Cerebellar nuclear complex (tissue), 1 donor: ENCODE measurements around the gene OVOL1.

Source experiments
- DNase-seq, 2 experiments: peaks; one replicate each; lab custom pipeline; 2025; lab: John Stamatoyannopoulos, UW

OVOL1 gene

DNA sequence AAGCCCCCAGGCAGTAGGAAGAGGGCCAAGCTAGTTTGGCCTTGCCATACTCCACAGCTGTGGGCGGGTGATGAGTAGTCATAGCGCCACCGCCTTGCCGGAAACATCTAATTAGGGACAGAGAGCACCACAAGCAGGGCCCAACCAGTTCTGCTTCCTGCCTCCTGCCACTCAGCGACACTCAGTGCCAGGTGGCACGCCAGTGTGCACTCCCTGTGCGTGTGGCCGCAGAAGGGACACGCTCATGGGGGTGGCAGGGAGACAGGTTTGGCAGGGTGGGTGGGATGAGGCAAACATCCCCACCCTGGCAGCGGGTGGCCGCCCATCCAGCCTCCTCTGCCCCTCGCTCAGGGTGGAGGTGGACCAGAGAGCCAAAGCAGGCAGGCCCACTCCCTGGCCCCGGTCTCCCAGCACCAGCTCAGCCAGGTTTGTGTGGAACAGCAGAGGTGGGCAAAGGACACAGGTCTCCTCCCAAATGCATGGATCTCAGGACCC is 4.9 kb downstream of the OVOL1 start:
- no peak for DNase-seq

DNA sequence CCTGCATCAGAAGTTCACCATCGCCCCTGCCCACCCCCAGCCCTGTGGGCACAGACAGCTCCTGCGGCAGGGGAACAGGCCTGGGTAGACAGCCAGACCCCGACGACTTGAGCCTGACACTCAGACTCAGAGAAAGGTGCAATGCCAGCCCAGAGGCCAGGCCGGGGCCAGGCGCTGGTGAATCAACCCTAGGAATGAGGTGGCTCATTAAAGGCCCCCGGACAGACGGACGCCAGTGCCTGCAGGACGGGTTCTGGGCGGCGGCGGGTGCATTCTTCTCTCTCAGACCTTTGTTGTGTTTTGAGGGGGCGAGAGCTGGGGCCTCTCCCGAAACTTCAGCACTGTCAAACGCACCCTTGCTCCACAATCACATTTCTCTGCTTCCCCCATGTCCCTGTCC is 5.6 kb downstream of the OVOL1 start:
- DNase-seq = no peak

DNA sequence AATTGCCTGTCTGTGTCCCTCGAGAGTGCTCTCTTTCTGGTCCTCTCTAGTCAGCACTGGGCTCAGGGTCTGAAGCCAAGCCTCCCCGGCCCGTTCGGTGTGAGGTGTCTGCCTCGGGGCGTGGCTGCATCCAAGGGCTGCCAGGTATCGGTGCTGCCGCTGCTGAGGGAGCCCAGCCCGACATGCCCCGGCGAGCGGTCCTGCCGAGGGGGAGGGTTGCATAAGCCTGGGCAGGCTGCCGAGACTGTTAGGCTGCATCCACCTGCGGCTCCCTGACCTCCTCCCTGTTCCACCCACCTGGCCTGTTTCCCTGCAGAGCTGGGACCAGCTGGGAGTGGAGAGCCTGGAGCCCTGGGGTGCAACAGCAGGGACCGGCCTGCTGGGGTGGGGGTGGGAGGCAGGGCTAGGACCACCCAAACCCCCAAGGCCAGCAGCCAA is 6.3 kb downstream of the OVOL1 start:
- DNase-seq = no peak

DNA sequence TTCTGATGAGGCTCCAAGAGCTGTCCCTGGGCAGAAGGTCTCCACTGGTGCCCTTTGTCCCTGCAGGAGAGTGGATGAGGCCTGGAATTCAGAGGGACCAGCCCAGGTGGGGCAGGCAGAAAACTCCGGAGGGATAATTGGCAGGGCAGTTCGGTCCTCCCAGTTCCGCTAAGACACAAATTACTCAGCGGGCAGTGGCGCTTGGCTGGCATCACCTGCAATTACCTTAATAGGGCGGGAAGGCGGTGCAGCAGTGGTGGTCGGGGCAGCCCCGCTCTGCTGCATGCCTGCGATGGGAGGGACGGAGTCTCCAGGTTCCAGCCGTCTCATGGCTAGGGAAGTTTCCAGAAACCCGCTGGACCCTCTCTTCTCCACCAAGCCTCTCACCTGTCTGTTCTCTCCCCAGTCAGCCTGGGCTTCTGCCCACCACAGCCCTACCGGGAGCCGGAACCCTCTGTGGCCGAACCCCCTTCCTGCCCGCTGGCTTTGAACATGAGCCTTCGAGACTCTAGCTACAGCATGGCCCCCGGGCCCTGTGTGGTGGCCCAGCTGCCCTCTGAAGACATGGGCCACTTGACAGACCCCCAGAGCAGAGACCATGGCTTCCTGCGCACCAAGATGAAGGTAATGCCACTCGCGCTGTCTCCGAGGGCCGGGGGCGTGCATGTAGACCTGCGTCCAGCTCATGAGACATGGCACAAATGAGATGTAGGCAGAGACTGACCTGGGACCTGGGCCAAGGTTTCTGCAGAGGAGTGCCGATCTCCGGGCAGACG is 7.0 kb downstream of the OVOL1 start:
- DNase-seq = no peak

DNA sequence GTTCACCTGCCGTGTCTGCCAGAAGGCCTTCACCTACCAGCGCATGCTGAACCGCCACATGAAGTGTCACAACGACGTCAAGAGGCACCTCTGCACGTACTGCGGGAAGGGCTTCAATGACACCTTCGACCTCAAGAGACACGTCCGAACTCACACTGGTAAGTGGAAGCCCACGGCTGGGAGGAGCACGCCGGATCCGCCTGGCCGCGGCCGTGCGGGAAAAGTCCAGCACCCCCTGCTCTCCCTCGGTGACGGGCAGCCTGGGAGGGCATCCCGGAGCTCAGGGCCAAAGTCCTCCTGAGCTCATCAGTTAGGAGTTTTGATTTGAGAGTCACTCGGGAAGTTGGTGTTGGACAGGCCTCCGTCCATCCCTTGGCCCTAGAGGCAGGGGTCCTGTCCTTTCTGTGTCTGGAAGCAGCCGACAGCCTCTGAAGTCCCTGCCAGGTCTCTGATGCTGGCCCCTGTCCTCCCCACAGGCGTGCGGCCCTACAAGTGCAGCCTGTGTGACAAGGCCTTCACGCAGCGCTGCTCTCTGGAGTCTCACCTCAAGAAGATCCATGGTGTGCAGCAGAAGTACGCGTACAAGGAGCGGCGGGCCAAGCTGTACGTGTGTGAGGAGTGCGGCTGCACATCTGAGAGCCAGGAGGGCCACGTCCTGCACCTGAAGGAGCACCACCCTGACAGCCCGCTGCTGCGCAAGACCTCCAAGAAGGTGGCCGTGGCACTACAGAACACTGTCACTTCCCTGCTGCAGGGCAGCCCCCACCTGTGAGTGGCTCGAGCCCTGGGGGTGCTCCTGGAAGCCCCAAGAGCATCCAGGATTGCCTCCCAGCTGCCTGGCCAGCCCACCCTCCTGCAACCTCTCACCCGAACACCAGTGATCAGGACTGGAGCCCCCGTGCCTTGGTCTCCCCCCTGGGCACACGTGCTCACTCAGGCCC is 8.0 kb downstream of the OVOL1 start:
- no peak for DNase-seq

DNA sequence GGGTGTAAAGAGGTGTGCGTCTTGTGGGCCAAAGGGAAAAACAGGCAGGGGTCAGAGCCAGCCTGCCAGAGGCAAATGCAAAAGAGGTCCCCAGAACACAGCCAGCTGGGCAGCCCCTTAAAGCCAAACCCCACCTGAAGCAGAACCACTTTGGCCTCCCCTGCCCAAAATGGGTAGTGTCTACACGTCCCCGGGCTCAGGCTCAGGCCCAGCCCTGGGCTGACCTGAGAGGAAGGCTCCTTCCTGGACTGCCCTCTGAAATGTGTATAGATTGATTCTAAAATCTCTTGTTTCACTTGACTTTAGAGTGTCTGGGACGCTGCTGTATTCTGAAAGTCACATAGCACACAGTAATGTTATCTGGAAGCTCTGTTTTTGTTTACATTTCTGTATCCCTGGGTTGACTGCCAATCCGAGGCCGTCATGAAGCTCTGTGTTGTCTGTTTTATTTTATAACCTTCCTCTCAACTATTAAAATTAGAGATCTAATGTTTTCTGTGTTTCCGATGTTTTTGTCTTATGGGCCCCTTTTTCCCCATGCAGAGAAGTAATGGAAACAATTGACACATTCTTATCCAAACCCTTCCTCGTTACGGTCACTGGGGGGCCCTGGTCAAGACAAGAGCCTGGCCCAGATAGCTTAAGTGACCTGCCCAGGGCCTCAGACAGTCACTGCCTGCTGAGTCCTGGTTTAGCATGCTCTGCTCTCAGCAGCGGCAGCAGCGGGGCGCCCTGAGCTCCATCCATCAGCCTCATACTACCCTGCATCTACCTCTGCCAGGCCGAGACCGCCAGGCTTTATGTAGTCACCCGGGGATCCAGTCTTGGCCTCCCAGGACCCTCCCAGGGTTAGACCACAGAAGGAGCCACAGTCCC is 10.1 kb downstream of the OVOL1 start:
- no peak for DNase-seq

DNA sequence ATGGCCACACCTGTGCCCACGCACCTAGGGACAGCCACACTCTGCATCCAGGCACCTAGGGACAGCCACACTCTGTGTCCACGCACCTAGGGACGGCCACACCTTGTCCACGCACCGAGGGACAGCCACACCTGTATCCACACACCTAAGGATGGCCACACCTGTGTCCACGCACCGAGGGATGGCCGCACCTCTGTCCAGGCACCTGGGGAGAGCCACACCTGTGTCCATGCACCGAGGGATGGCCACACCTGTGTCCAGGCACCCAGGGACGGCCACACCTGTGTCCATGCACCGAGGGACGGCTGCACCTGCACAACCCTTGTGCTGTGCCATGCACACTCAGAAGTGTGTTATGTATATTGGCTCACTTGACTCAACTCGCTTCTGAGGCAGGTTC is 10.8 kb downstream of the OVOL1 start:
- no peak for DNase-seq

DNA sequence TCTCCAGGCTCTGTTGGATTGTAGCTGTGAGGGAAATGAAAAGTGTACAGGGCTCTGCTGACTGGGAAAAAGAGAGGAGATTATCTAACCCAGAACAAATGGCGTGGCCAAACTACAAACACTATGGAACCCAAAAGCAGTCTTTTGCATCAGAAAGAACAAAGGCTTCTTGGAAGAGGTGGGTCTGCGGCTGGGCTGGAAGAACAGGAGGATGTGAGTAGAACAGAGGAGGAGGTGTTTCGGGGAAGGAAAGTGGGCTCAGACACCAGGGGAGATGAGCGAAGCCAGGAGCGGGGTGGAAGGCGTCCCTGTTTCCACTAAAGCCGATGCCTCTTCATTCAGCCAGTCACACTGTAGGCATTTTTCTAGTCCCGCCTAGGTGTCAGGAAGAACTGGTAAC is 12.0 kb downstream of the OVOL1 start:
- DNase-seq = no peak

DNA sequence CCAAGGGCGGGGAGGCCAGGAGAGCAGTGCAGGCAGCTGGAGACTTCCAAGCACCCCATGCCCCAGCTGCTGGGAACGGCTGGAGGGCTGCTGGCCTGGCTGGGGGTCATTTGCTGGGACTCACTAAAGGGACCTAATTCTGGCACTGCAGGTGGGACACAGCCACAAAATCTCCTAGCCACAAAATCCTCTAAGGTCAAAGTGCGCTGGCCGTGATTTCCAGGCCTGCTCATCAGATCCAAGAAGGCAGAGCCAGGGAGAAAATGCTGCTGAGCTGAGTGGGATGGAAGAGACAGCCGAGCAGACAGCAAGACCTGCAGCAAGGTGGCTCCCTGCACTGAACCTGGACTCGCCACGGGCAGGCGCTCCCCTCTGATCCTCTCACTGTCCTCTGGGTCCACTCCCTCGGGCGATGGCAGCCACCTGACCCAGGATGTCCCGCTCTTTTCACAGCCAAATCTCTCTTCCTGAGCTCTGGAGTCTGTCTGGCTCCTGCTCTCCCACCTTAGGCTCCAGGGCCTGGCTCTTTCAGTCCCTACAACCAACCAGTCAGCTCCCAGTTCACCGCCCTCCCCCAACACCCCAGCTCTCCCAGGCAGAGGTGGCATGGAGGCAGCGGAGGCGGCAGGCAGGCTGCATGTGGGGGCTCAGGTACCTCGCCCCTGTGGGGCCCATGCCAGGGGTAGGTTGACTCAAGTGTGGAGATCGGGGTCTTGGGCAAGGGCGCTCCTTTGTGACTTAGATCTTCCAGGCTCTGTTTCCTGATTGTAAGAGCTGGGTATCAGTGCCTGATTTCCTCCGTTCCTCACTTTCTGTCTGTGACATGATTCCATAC is 14.5 kb downstream of the OVOL1 start:
- DNase-seq = no peak

DNA sequence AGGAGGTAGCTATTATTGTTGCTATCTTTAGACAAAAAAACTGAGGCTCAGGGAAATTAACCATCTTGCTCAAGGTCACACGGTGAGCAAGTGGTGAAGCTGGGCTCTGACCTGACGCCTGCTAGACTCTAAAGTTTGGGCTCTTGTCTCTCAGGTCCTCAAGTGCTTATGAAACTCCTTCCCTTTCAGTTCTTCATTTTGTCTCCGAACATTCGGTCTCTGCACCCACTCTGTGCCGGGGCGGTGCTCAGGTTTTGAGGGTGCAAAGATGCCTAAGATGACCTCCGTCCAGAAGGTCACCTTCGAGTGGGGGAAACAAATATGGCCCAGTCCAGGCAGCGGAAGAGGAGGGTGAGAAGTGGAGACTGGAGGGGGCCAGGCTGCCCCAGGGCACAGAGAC is 16.0 kb downstream of the OVOL1 start:
- no peak for DNase-seq

DNA sequence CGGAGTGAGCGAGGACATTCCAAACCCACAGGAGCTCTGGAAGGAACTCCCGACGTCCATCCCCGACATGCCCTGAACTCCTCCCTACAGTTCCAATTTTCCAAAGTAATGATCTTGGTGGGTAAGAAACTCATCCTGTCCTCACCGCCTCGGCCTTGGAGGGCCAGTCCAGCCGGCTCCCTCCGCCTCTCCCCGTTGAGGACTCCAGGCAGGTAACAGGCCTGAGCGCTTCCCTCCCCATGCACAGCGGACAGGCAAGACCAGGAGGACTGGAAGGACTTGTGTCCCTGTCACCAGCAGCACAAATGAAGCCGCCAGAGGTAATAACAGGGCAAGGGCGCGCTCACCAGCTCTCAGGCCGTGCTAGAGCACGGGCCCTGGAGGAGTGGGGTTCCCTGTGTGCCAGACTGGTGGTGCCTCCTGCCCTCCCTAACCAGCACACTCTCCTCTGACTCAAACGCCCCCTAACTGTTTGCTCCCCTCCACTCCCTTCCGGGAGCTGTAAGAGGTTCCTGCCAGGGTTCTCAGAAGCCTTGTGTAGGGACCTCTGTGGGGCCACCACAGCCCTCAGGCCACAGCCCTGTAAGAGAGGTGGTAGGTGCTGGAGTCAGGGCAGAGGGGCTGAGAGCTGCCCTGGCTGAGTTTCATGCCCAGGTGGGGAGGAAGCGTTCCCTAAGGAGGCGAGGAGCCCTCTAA is 17.1 kb downstream of the OVOL1 start:
- no peak for DNase-seq

DNA sequence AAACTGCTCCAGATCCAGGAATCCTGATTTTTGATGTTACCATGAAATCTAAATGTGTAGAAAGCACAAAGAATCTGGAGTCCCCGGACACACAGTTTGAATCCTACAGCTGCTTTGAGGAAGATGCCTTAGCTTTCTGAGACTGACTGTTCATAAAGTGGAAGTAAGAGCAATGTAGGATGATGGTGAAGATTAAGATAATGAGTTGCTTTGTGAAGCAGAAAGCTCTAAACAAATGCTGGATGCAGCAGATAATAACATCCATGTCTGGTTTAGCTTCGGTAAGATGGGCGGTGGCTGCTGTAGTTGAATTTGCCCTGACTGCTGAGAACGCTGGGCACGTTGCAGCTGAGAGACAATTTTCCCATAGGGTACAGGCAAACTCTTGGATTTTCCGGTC is 20.1 kb downstream of the OVOL1 start:
- DNase-seq = no peak

DNA sequence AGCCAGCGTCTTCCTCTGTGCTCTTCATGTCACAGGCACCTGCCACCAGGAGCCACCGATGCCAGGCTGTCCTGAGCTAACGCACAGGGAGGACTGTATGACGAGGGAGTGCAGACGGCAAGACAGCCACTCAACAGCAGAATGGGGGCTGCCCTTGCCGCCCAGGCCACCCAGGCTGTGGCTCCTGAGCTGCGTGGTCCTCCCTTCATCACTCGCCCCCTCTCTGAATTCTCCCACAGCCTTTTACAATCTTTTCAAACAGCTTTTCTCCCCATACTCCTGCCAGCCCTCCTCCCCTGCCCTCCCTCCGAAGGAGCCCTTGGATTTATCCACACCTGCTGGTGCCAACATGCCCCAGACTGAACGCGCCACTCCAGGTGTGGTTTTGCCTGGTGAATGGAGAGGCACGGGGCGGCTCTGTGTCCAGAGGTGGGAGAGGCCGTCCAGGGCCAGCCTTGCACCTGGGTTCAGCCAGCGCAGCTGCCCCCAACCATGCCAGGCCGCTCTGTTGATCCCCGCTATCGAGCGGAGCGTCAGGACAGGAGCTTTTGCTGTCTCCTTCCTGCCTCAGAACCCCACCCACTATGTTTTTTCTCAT is 22.0 kb downstream of the OVOL1 start:
- no peak for DNase-seq

DNA sequence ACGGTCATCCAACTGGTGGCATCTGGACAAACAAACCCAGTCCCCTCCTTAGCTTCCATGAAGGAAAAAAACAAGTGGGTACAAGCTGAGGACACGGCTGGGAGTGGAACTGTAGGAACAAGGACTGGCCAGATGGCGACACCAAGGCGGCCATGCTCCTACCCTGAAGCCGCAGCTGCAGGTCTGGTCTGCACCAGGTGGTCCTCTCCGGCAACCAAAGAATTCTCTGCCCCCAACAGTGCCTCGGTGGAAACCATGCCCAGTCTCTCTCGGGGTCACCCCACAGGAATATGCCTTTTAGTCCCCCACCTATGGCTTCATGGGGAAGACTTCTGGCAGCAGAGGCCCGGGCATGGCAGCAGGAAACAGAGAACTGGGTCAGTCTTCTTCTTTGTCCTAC is 22.6 kb downstream of the OVOL1 start:
- DNase-seq = no peak

DNA sequence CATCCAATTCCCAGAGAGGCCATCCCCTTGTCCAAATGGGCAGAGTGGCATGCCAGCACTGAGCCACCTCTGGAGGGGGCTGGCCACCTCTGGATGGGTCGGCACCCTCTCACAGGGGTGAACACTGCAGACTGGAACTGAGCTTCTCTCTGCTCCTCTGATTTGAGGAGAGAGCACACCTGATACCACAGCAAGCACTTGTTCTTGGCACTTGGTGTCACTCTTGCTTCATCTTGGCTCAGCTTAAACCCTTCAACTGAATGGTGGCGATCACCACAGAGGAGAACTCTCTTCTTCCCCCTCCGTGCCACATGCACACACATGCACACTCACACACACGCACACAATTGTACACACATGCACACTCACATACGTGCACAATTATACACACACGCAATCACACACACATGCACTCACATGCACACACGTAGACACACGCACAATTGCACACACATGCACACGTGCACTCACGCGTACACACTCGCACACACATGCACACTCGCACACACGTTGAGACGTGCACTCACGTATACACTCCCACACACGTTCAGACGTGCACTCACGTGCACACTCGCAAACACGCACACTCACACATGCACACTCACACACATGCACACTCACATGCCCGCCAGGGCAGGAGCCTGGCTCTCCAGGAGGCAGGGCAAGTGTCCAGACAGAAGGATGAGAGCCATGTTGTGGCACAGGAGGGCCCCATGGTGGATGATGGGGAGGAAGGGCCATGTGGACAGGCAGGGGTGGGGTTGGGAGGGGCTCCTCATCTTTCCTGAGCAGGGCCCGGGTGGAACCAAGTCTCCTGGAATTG is 23.4 kb downstream of the OVOL1 start:
- no peak for DNase-seq

DNA sequence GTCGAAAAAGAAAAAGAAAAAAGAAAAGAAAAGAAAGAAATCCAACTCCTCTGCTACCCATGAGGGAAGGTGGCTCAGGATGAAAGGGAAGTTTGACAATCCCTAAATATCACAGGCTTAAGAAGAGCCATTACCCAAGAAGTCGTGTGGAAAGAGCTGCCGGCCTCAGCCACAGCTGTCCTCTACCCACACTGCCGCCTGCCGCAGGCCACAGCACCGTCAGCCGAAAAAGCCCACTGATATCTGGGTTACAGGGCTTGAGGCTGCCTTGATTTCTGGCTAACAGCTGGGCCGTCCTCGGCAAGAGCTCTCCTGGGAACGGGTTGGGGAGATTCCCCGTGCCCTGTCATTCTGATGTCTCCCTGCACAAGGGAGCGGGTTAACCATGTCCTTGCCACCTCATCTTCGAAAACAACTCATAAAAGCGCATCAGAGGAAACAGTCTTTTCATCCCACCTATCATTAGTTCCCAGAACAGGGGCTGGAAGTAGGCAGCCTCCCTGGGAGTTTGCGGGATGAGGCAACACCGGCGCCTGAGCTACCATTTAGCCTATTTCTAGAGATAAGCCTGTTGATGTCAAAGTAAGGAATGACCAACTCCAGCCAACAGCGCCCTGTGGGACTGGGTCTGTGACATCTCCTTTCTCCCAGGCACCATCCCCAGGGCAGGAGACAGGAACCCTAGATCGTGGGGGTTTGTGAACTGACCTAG is 25.1 kb downstream of the OVOL1 start:
- DNase-seq = no peak

DNA sequence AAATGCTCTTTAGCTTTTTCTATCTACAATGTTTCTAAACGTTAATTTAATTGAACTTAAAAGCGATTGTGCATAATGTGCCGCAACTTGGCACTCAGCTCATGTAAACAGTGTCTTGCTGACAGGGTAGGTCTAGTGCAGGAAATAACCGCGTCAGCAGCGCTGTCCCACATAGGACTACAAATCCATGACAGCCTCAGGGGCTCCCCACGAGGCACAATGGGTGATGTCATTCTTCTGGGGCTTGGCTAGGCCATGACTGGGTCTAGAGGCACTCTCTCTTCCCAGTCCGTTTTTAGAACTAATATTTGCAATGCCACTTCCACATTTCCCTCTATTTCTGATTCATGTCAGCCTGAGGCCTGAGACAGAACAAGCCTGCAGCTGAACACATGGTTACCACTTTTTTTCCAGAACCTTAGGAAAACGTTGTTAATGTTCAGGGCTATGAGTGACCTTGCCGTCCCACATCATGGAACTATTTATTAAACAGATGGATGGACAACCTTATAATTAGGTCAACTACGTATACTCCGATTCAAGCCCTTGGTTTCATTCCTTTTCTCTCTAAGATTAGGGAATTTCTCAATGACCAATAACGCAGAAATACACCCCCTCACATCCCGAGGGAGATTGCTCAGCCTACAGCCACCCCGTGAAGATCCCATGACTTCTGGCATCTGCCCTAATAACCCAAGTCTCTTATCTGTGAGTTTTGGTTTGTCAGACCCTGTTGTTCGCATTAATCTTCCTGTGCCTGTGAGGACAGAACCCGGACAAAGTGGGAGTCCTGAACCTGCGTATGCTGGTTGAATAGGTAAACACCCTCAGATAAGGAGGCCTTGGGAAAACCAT is 27.5 kb downstream of the OVOL1 start:
- no peak for DNase-seq
